Activated naive CD4-positive, alpha-beta T cell treated with anti-CD3 and anti-CD28 coated beads, Interleukin-2, amount 10 ng/mL, durations not matched to agents 7 days and 5 days (primary cell): ENCODE measurements around the gene EHD2.
"Not testable (repeated sequence)": the region's sequence is repeated elsewhere in the genome, so short reads cannot be mapped to it uniquely, and the experiment has no call there.

Source experiments
- CTCF ChIA-PET: fragments of 350-600 bp; sonication (Branson Sonifier 250); formaldehyde crosslinking; loops from one replicate; lab custom pipeline; 2021; ENCODE audit warnings: antibody characterized with exemption; lab: Charles Lee
- DNase-seq: peaks from one replicate; pipeline ENCODE4 v3.0.0-alpha.2; 2020
- H3K27ac Mint-ChIP-seq: one replicate; pipeline ENCODE4 v1.8.0; 2021; ENCODE audit warnings: mild to moderate bottlenecking, moderate library complexity, mixed read lengths
- H3K27me3 Mint-ChIP-seq: one replicate; pipeline ENCODE4 v1.8.0; 2021; ENCODE audit warnings: mild to moderate bottlenecking, mixed read lengths
- H3K36me3 Mint-ChIP-seq: one replicate; pipeline ENCODE4 v1.8.0; 2021; ENCODE audit warnings: mixed read lengths
- H3K4me1 Mint-ChIP-seq: one replicate; pipeline ENCODE4 v1.8.0; 2021; ENCODE audit warnings: mixed read lengths
- H3K4me3 Mint-ChIP-seq: one replicate; pipeline ENCODE4 v1.8.0; 2021; ENCODE audit warnings: mild to moderate bottlenecking, moderate library complexity, mixed read lengths
- H3K9me3 Mint-ChIP-seq: one replicate; pipeline ENCODE4 v1.8.0; 2021; ENCODE audit warnings: mixed read lengths

EHD2 gene

DNA sequence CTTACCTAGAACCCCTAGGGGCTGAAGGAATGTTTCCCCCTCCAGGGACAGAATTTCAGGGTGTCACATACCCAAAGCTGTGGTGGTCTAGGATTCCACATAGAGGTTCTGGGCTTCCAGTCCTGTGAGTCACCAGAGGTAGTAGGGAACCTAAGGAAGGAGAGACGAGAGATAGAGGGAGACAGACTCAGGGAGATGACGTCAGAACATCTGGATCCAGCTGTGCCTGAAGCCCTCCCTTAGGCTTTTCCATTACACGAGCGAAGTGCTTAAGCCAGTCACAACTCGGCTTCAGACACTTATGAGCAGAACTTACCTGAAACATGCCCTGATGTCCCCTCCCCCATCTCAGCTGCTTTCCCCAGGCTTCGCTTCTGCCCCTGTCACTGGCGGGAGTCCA, 53.4 kb downstream of the EHD2 start:
- no peak for DNase-seq
- Mint-ChIP-seq H3K27ac (no peak overlapping the region), H3K4me3 (no peak overlapping the region), H3K4me1 (peaks cover 5% of the 10 kb centered on the region), H3K27me3 (peaks cover 19% of the 10 kb centered on the region), H3K36me3 (no peaks in the 10 kb centered on the region), H3K9me3 (no peaks in the 10 kb centered on the region)
- CTCF ChIA-PET: interaction anchor here (2.3 kb wide), 1 partner anchor 21 kb away, joined by 10 read pairs; no protein-coding TSS in a partner anchor

DNA sequence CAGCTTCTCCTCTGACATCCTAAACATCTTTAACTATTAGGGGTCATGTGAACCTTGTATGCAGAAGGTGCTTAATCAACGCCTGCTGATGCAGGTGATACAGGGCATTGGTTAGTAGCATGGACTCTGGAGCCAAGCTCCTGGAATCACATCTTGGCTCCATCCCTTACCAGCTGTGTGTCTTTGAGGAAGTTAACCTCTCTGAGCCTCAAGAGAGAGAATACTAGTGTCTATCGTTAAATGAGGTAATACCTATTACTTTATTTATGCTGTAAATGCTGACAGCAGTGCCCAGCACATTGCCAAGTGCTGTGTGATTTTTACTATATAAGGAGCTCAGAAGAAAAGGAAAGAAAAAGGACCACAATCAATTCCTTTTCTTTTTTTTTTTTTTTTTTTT, 54.1 kb downstream of the EHD2 start:
- Mint-ChIP-seq H3K36me3 (no peaks in the 10 kb centered on the region), H3K4me3 (no peak overlapping the region), H3K9me3 (no peaks in the 10 kb centered on the region), H3K27me3 (peaks cover 23% of the 10 kb centered on the region), H3K27ac (no peak overlapping the region), H3K4me1 (peaks cover 5% of the 10 kb centered on the region)
- CTCF ChIA-PET: interaction anchor here (0.8 to 2.3 kb wide), 2 partner anchors 11 to 20 kb away, joined by 4 to 10 read pairs; no protein-coding TSS in a partner anchor
- DNase-seq: no peak

DNA sequence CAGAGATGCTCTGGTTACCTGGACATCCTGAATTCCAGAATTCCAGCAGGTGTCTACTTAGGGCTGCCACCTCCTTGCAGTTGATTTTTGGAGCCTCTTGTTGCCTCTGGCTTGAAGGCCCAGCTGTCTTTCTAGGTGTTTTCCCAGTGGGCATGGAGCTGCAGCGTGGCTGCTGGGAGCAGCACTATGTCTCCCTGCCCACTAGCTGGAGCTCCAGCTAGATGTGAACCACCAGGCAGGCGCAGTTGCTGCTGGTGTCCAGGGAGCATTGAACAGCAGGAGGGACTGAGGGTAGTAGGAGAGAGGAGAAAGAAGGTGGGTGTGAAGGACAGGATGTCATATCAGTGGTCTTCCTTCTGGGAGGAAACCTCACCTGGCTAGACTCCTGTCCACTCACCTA, 55.4 kb downstream of the EHD2 start:
- DNase-seq: no peak
- Mint-ChIP-seq H3K36me3 (no peaks in the 10 kb centered on the region), H3K4me3 (no peak overlapping the region), H3K27me3 (peaks cover 27% of the 10 kb centered on the region), H3K27ac (no peak overlapping the region), H3K9me3 (no peaks in the 10 kb centered on the region), H3K4me1 (peaks cover 5% of the 10 kb centered on the region)
- CTCF ChIA-PET: no interaction called here

DNA sequence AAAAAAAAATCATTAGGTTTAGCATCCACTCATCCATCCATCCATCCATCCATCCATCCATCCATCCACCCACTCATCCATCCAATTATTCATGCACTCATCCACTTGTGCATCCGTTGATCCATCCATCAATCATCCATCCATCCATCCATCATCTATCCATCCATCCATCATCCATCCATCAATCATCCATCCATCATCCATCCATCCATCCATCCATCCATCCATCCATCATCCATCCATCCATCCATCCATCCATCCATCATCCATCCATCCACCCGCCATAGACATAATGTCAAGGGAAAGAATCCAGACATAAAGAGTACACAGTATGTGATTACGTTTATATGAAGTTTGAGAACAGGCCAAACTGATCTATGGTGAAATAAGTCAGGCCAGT, 56.3 kb downstream of the EHD2 start:
- Mint-ChIP-seq H3K36me3 (no peaks in the 10 kb centered on the region), H3K27ac (no peak overlapping the region), H3K27me3 (peaks cover 27% of the 10 kb centered on the region), H3K4me3 (no peak overlapping the region), H3K9me3 (no peaks in the 10 kb centered on the region), H3K4me1 (peaks cover 5% of the 10 kb centered on the region)
- no peak for DNase-seq
- CTCF ChIA-PET: no interaction called here

DNA sequence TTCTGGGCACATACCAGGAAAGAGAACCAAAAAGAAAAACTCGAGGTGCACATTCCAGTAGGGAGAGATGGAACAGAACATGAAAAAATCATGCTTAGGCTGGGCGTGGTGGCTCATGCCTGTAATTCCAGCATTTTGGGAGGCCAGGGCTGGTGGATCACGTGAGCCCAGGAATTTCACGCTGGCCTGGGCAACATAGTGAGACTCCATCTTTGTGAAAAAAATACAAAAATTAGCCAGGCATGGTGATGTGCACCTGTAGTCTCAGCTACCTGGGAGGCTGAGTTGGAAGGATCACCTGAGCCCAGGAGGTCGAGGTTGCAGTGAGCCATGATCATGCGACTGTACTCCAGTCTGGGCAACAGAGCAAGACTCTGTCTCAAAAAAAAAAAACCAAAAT, 58.1 kb downstream of the EHD2 start:
- DNase-seq, H3K36me3 Mint-ChIP-seq, H3K4me3 Mint-ChIP-seq, H3K27ac Mint-ChIP-seq, H3K4me1 Mint-ChIP-seq, CTCF ChIA-PET, H3K9me3 Mint-ChIP-seq: not testable (repeated sequence)
- peaks cover 24% of the 10 kb centered on the region for H3K27me3 Mint-ChIP-seq

DNA sequence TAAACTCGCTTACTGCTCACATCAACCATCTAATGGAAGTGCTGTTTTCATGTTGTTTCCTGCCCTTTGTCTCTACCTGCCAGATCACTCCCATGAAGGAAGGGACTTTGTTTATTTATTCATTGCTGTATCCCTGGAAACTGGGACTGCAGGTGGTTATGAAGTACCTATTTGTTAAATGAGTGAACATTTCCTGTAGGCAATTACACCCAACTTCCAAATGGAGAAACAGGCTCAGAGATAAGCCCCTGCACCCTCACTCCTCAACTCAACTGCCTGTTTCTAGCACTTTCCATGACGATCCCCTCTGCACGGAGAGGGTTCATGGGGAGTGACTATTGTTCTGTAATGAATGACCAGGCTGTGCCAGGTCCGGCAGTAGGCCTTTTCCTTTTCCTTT, 63.3 kb downstream of the EHD2 start:
- no peak for DNase-seq
- H3K4me1 Mint-ChIP-seq: peaks cover 31% of the 10 kb centered on the region
- no peak overlapping the region for H3K27ac Mint-ChIP-seq
- H3K4me3 Mint-ChIP-seq: no peak overlapping the region
- peaks cover 5% of the 10 kb centered on the region for H3K36me3 Mint-ChIP-seq
- H3K9me3 Mint-ChIP-seq: no peaks in the 10 kb centered on the region
- peaks cover 7% of the 10 kb centered on the region for H3K27me3 Mint-ChIP-seq
- CTCF ChIA-PET: interaction anchor here (0.7 to 1.0 kb wide), 2 partner anchors 14 to 323 kb away, joined by 3 to 4 read pairs; no protein-coding TSS in a partner anchor

DNA sequence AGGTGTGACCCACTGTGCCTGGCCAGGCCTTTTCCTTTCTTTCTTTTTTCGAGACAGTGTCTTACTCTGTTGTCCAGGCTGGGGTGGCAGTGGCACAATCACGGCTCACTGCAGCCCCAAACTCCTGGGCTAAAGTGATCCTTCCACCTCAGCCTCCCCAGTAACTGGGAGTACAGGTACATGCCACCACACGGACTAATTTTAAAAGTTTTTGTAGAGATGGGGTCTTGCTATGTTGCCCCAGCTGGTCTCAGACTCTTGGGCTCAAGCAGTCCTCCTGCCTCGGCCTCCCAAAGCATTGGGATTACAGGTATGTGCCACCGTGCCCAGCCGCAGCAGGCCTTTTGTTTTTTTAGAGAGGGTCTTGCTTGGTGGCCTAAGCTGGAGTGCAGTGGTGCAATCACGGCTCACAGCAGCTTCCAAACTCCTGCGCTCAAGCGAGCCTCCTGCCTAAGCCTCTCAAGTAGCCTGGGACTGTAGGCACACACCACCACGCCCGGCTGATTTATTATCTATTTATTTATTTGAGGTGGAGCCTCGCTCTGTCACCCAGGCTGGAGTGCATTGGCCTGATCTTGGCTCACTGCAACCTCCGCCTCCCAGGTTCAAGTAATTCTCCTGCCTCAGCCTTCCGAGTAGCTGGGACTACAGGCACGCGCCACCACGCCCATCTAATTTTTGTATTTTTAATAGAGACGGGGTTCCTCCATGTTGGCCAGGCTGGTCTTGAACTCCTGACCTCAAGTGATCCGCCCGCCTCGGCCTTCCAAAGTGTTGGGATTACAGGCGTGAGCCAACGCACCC, 64.2 kb downstream of the EHD2 start:
- H3K36me3 Mint-ChIP-seq: peaks cover 11% of the 10 kb centered on the region
- peak overlapping the region; percentile 92 for H3K27ac Mint-ChIP-seq
- not testable (repeated sequence) for DNase-seq, H3K27me3 Mint-ChIP-seq, H3K9me3 Mint-ChIP-seq
- peaks cover 33% of the 10 kb centered on the region for H3K4me1 Mint-ChIP-seq
- CTCF ChIA-PET: interaction anchor here (0.7 to 1.5 kb wide), 3 partner anchors 9 to 322 kb away, joined by 4 to 5 read pairs (median 4); no protein-coding TSS in a partner anchor
- peak overlapping the region; percentile 98 for H3K4me3 Mint-ChIP-seq

DNA sequence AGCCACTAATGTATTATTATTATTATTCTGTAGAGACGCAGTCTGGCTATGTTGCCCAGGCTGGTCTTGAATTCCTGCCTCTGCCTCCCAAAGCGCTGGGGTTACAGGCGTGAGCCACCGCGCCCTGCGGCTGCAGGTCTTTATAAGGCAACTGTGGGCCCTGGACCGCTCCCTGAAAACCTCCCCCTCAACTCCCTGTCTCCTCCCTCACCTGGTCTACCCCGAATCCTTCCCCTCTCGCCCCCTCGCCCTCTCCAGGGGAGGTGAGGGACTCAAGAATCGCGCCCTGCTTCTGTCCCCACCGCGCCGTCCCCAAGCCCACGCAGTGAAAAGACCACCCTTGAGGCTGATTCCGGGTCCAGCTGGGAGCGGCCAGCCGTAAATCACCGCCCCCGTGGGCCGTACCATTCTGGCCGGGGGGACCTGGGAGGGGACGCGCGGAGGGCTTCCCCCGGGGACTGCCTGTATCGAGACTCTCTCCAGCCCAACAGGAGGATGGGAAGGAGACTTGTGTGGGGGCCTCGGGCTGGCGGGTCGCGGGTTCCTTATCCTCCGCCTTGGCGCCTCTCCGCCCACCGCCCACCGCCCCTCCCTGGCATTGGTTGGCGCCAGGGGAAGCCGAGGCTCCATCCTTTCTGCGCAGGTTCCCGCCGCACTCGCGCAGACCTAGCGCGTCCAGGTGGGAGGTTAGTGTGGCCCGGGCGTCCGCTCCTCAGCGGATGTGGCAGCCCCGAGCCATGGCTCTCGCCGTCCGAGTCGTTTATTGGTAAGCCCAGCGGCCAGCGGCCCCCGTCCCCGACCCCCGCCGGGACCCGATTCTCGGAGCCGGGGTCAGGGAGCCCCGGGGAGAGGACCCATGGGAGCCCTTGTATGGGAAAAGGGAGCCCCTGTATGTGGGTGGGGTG, 65.1 kb downstream of the EHD2 start, which contains the start of gene SELENOW:
Gene SELENOW, plus strand, starts transcription at position 655 of the 905 bp plus-strand sequence. Its CDS starts 83 bp downstream, at position 738.
- Mint-ChIP-seq H3K4me3 (peak within 1 kb of the TSS; percentile 98), H3K9me3 (no peaks in the 10 kb centered on the region), H3K27ac (peak within 1 kb of the TSS; percentile 92), H3K27me3 (no peaks in the 10 kb centered on the region), H3K36me3 (peaks cover 17% of the 10 kb centered on the region), H3K4me1 (peaks cover 33% of the 10 kb centered on the region)
- DNase-seq: peak; percentile 87
- CTCF ChIA-PET: interaction anchor here (1.0 to 1.5 kb wide), 2 partner anchors 8 to 13 kb away, joined by 4 to 5 read pairs; no protein-coding TSS in a partner anchor

DNA sequence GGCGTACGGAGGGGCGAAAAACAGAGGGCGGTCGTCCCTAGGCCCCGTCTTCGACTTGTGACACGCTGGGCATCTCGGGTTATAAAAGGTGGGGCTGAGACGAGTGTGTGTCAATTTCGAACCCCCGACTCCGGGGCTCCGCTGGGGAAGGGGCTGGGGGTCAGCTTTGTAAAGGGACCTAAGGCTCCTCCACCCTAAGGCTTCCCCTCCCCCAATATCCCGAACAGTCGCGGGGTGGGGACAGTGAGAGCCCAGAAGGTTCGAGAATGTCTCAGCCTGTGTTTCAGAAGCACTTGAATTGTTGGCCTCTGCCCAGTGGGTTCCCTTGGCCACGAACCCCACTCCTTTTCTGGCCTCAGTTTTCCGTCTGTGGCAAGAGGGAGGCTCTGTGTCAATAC, 65.7 kb downstream of the EHD2 start:
- peak; percentile 27 for DNase-seq
- no peaks in the 10 kb centered on the region for H3K27me3 Mint-ChIP-seq
- no peaks in the 10 kb centered on the region for H3K9me3 Mint-ChIP-seq
- peaks cover 35% of the 10 kb centered on the region for H3K4me1 Mint-ChIP-seq
- H3K4me3 Mint-ChIP-seq: peak overlapping the region; percentile 98
- peak overlapping the region; percentile 82 for H3K27ac Mint-ChIP-seq
- CTCF ChIA-PET: no interaction called here
- peaks cover 21% of the 10 kb centered on the region for H3K36me3 Mint-ChIP-seq

DNA sequence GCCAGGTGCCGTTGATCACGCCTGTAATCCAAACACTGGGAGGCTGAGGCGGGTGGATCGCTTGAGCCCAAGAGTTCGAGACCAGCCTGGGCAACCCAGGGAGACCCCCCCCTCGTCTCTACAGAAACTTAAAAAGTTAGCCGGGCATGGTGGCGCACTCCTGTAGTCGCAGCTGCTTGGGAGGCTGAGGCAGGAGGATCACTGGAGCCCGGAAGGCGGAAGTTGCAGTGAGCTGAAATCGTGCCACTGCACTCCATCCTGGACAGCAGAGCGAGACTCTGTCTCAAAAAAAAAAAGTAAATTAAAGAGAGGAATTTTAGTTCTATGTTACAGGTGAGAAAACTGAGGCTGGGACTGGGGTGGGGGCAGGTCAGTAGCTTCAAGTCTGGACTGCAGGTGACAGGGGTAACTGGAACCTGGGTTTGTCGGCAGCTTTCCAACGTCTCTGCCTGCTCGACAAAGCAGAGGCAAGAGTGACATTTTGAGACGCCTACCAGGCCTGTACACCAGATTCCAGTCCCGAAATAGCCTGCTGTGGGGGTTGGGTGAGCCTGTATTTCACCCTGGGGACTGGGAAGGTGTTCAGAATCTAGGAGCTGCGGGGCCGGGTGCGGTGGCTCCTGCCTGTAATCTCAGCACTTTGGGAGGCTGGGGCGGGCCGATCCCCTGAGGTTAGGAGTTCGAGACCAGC, 66.4 kb downstream of the EHD2 start:
- CTCF ChIA-PET: interaction anchor here (1.3 kb wide), 1 partner anchor 10 kb away, joined by 4 read pairs; no protein-coding TSS in a partner anchor
- Mint-ChIP-seq H3K27me3 (no peaks in the 10 kb centered on the region), H3K4me3 (peak overlapping the region; percentile 98), H3K27ac (peak overlapping the region; percentile 82), H3K4me1 (peaks cover 35% of the 10 kb centered on the region), H3K36me3 (peaks cover 27% of the 10 kb centered on the region), H3K9me3 (no peaks in the 10 kb centered on the region)
- no peak for DNase-seq

DNA sequence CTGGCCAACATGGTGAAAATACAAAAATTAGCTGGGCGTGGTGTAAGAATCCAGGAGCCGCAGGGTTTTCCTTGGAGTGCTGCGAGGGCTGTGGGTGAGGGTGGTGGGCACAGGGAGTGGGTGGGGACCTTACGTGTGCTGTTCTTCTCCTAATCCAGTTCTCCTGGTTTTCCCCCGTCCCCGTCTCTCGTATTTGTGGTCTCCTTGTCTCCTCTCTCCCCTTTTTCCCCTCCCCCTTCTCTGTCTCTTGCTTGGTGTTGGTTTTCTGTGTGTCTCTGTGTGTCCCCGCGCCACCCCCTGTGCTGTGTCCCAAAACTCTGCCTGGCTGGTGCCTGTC, 67.0 kb downstream of the EHD2 start:
- H3K36me3 Mint-ChIP-seq: peaks cover 27% of the 10 kb centered on the region
- H3K4me1 Mint-ChIP-seq: peaks cover 35% of the 10 kb centered on the region
- H3K27me3 Mint-ChIP-seq: no peaks in the 10 kb centered on the region
- peak overlapping the region; percentile 98 for H3K4me3 Mint-ChIP-seq
- H3K9me3 Mint-ChIP-seq: no peaks in the 10 kb centered on the region
- H3K27ac Mint-ChIP-seq: peak overlapping the region; percentile 28
- CTCF ChIA-PET: interaction anchor here (1.3 kb wide), 1 partner anchor 9 kb away, joined by 4 read pairs; no protein-coding TSS in a partner anchor
- DNase-seq: no peak

DNA sequence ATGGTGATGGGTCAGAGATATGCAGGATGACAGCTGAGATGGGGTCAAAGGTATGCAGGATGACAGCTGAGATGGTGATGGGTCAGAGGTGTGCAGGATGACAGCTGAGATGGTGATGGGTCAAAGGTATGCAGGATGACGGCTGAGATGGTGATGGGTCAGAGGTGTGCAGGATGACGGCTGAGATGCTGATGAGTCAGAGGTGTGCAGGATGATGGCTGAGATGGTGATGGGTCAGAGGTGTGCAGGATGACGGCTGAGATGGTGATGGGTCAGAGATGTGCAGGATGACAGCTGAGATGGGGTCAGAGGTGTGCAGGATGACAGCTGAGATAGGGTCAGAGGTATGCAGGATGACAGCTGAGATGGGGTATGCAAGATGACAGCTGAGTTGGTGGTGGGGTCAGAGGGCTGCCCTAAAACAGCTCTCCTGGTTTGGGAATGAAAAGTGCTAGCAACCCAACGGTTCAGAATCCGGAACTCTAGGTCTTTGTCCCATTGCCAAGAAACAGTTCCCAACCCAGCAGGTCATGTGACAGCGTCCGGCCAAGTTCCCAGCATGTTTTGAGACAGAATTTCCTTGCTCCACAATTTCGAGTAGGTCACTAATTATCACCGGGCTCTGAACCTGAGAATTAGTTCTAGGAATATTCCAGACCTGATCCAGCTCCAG, 68.5 kb downstream of the EHD2 start:
- no peak overlapping the region for H3K4me3 Mint-ChIP-seq
- no peaks in the 10 kb centered on the region for H3K27me3 Mint-ChIP-seq
- DNase-seq: no peak
- H3K36me3 Mint-ChIP-seq: peaks cover 30% of the 10 kb centered on the region
- CTCF ChIA-PET: no interaction called here
- no peak overlapping the region for H3K27ac Mint-ChIP-seq
- H3K9me3 Mint-ChIP-seq: no peaks in the 10 kb centered on the region
- peaks cover 32% of the 10 kb centered on the region for H3K4me1 Mint-ChIP-seq

DNA sequence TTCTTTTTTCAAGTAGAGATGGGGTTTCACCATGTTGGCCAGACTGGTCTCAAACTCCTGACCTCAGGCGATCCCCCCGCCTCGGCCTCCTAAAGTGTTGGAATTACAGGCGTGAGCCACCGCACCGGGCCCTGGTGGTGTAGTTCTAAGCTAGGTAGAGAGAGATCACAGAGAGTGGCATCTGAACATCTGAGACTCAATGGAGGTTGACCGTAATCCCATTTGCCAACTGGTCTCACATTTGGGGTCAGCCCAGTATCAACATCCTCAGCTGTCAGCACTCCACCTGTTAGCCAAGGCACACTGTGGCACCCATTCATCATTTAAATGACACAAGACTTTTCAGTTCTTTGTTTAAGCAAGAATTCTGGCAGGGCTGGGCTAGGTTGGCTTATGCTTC, 73.3 kb downstream of the EHD2 start:
- Mint-ChIP-seq H3K27me3 (no peaks in the 10 kb centered on the region), H3K27ac (no peak overlapping the region), H3K4me3 (no peak overlapping the region), H3K4me1 (peaks cover 6% of the 10 kb centered on the region), H3K9me3 (no peaks in the 10 kb centered on the region), H3K36me3 (peaks cover 25% of the 10 kb centered on the region)
- no peak for DNase-seq
- CTCF ChIA-PET: interaction anchor here (1.6 to 2.4 kb wide), 3 partner anchors 9 to 73 kb away, joined by 5 to 10 read pairs (median 8); partner anchors contain the start of genes EHD2 and SELENOW
